CD14-positive monocyte (primary cell): ENCODE measurements around the gene ARMC6. TPM values are rescaled to one million over a fixed set of nuclear protein-coding genes. Genes with fewer than 3 reads are reported as not detected.
"Not testable (repeated sequence)": the region's sequence is repeated elsewhere in the genome, so short reads cannot be mapped to it uniquely, and the experiment has no call there.

Source experiments
- DNase-seq, 3 donors: peaks; one replicate each; pipeline ENCODE4 v3.0.0-alpha.2; 2011 to 2022
- H2AFZ ChIP-seq: 2 replicates; pipeline ENCODE4 v1.6.0; 2012; ENCODE audit warnings: mild to moderate bottlenecking, low read depth, low read length, inconsistent platforms; ENCODE audit not compliant: insufficient read depth, poor library complexity, severe bottlenecking
- H3K27ac ChIP-seq, 2 donors: 1 replicate in 1 of 2; 2 replicates in 1 of 2; pipeline ENCODE4 v1.5.1; 2012 to 2013; ENCODE audit warnings: low read length in 2 of 2, control low read depth in 1 of 2, inconsistent platforms in 1 of 2, low read depth in 1 of 2, mild to moderate bottlenecking in 1 of 2
- H3K27me3 ChIP-seq, 2 donors: one replicate each; pipeline versions ENCODE4 v1.6.0 to v1.6.1; 2011 to 2013; ENCODE audit warnings: low read length in 2 of 2; ENCODE audit not compliant: control insufficient read depth in 2 of 2, insufficient read depth in 2 of 2
- H3K36me3 ChIP-seq, 2 donors: replicated peaks in 1 of 2; 1 replicate in 1 of 2; 2 replicates in 1 of 2; pipeline versions ENCODE4 v1.5.1 to v1.6.1; 2012 to 2013; ENCODE audit warnings: low read length in 2 of 2, control low read depth in 1 of 2, inconsistent platforms in 1 of 2, mild to moderate bottlenecking in 1 of 2; ENCODE audit not compliant: insufficient read depth in 2 of 2, control insufficient read depth in 1 of 2
- H3K4me1 ChIP-seq, 2 donors: 1 replicate in 1 of 2; 2 replicates in 1 of 2; pipeline versions ENCODE4 v1.5.1 to v1.6.1; 2012 to 2013; ENCODE audit warnings: low read length in 2 of 2, control low read depth in 1 of 2, inconsistent platforms in 1 of 2, mild to moderate bottlenecking in 1 of 2, moderate library complexity in 1 of 2; ENCODE audit not compliant: insufficient read depth in 2 of 2, control insufficient read depth in 1 of 2
- H3K4me2 ChIP-seq: replicated peaks from 2 replicates; pipeline ENCODE3; 2012; ENCODE audit warnings: low read length, moderate library complexity, mild to moderate bottlenecking; ENCODE audit not compliant: poor library complexity, severe bottlenecking; ENCODE audit errors: extremely low read depth
- H3K4me3 ChIP-seq, 3 experiments: fragments of 200-600 bp in 1 of 3; sonication (generic) in 1 of 3; replicated peaks in 1 of 3; 1 replicate in 2 of 3; 2 replicates in 1 of 3; pipeline ENCODE4 v1.5.1; 2011 to 2013; ENCODE audit warnings: low read length in 3 of 3, mild to moderate bottlenecking in 3 of 3, control low read depth in 2 of 3, low read depth in 2 of 3, inconsistent platforms in 1 of 3, moderate library complexity in 1 of 3
- H3K79me2 ChIP-seq: 2 replicates; pipeline ENCODE4 v1.6.0; 2012; ENCODE audit warnings: mild to moderate bottlenecking, control low read depth, inconsistent platforms, low read length, moderate library complexity; ENCODE audit not compliant: insufficient read depth
- H3K9ac ChIP-seq: 2 replicates; pipeline ENCODE4 v1.6.0; 2017; ENCODE audit warnings: low read length, mild to moderate bottlenecking; ENCODE audit not compliant: insufficient read depth, poor library complexity, severe bottlenecking
- H3K9me3 ChIP-seq, 2 donors: replicated peaks in 1 of 2; 1 replicate in 1 of 2; 2 replicates in 1 of 2; pipeline versions ENCODE4 v1.5.1 to v1.6.1; 2012 to 2013; ENCODE audit warnings: low read length in 2 of 2, control low read depth in 1 of 2; ENCODE audit not compliant: control insufficient read depth in 1 of 2, insufficient read depth in 1 of 2
- H4K20me1 ChIP-seq: 2 replicates; pipeline ENCODE4 v1.6.0; 2012; ENCODE audit warnings: mild to moderate bottlenecking, low read length, control low read depth, moderate library complexity; ENCODE audit not compliant: insufficient read depth
- H3K27ac Mint-ChIP-seq, 7 donors: one replicate each; pipeline ENCODE4 v1.8.0; 2020; ENCODE audit warnings: mild to moderate bottlenecking in 7 of 7, mixed read lengths in 7 of 7, moderate library complexity in 6 of 7, inconsistent platforms in 2 of 7
- H3K27me3 Mint-ChIP-seq, 3 donors: one replicate each; pipeline ENCODE4 v1.8.0; 2021 to 2022; ENCODE audit warnings: low read depth in 3 of 3, mild to moderate bottlenecking in 3 of 3, mixed read lengths in 3 of 3, moderate library complexity in 3 of 3, inconsistent platforms in 1 of 3
- H3K36me3 Mint-ChIP-seq, 2 donors: one replicate each; pipeline ENCODE4 v1.8.0; 2020; ENCODE audit warnings: mixed read lengths in 2 of 2, inconsistent platforms in 1 of 2, mild to moderate bottlenecking in 1 of 2
- H3K4me1 Mint-ChIP-seq: one replicate; pipeline ENCODE4 v1.8.0; 2020; ENCODE audit warnings: mild to moderate bottlenecking, mixed read lengths
- H3K4me3 Mint-ChIP-seq, 2 donors: one replicate each; pipeline ENCODE4 v1.8.0; 2020; ENCODE audit warnings: mild to moderate bottlenecking in 2 of 2, mixed read lengths in 2 of 2, moderate library complexity in 1 of 2
- H3K9me3 Mint-ChIP-seq, 7 donors: one replicate each; pipeline ENCODE4 v1.8.0; 2020 to 2022; ENCODE audit warnings: mixed read lengths in 7 of 7, mild to moderate bottlenecking in 6 of 7, moderate library complexity in 6 of 7, inconsistent platforms in 2 of 7
- WGBS: methylation state at CpG from one replicate; pipeline ENCODE4 v1.1.5; 2013; ENCODE audit warnings: missing lambda C conversion rate; ENCODE audit not compliant: insufficient coverage; 5-methylcytosine and 5-hydroxymethylcytosine counted together
- intact Hi-C, 2 donors: fragments of 100-400 bp; cut with micrococcal nuclease; formaldehyde crosslinking; loops; one replicate each; pipeline versions ENCODE4 v1.15.0 to v1.15.1; 2023
- polyA plus RNA-seq, 3 donors: library from polyadenylated mRNA; depleted of rRNA in 1 of 3; unstranded in 2 of 3; stranded (reverse) in 1 of 3; fragments of 300-500 nt in 2 of 3; fragments of >200 nt in 1 of 3; fragmentation: Illumina TruSeq in 2 of 3; gene quantifications; 1 replicate in 2 of 3; 2 replicates in 1 of 3; pipeline ENCODE4 v1.2.3, GENCODE V29; 2012 to 2021
- TF ChIP-seq, protein P1 (sequence below): fragments of 200-600 bp; IDR thresholded peaks from one replicate; pipeline ENCODE4 v1.8.0; 2022; ENCODE audit warnings: antibody characterized with exemption, mild to moderate bottlenecking

The ARMC6 gene
- polyA plus RNA-seq, 3 donors, result 22.3 to 29.6 (median 26.1) TPM

- H2AFZ ChIP-seq, result no peak overlapping the region
- no peaks in the 10 kb centered on the region for H3K4me1 Mint-ChIP-seq
- no peaks in the 10 kb centered on the region for H3K9me3 Mint-ChIP-seq
- WGBS, result 97% methylated on average over 18 of the region's 18 CpGs
- H3K36me3 ChIP-seq, result no peaks in the 10 kb centered on the region
- no peaks in the 10 kb centered on the region for H4K20me1 ChIP-seq
- no peak overlapping the region for H3K9ac ChIP-seq
- H3K27ac Mint-ChIP-seq, result no peak overlapping the region
- intact Hi-C loops, result no loop called here
- no peak overlapping the region for H3K27ac ChIP-seq
- H3K79me2 ChIP-seq, result no peaks in the 10 kb centered on the region
- TF ChIP-seq, protein P1, sequence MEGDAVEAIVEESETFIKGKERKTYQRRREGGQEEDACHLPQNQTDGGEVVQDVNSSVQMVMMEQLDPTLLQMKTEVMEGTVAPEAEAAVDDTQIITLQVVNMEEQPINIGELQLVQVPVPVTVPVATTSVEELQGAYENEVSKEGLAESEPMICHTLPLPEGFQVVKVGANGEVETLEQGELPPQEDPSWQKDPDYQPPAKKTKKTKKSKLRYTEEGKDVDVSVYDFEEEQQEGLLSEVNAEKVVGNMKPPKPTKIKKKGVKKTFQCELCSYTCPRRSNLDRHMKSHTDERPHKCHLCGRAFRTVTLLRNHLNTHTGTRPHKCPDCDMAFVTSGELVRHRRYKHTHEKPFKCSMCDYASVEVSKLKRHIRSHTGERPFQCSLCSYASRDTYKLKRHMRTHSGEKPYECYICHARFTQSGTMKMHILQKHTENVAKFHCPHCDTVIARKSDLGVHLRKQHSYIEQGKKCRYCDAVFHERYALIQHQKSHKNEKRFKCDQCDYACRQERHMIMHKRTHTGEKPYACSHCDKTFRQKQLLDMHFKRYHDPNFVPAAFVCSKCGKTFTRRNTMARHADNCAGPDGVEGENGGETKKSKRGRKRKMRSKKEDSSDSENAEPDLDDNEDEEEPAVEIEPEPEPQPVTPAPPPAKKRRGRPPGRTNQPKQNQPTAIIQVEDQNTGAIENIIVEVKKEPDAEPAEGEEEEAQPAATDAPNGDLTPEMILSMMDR, result no peak
- no peak for DNase-seq
- peaks cover 5 to 8% of the 10 kb centered on the region in 2 donors for H3K36me3 Mint-ChIP-seq
- H3K27me3 Mint-ChIP-seq, result no peaks in the 10 kb centered on the region
- no peaks in the 10 kb centered on the region for H3K4me1 ChIP-seq
- no peaks in the 10 kb centered on the region for H3K27me3 ChIP-seq
- no peak overlapping the region for H3K4me3 ChIP-seq
- no peaks in the 10 kb centered on the region for H3K9me3 ChIP-seq
- no peak overlapping the region for H3K4me2 ChIP-seq
- no peak overlapping the region for H3K4me3 Mint-ChIP-seq
Observed at GRCh38 chr19:19098703-19099632, 65.6 kb downstream of the ARMC6 start.

GRCh38 chr19:19101540-19101939 lies 68.1 kb downstream of the ARMC6 start:
- H4K20me1 ChIP-seq, result no peaks in the 10 kb centered on the region
- no peak for DNase-seq
- peaks cover 0 to 1% (median 0%) of the 10 kb centered on the region in 7 donors for H3K9me3 Mint-ChIP-seq
- no peak overlapping the region for H3K27ac ChIP-seq
- intact Hi-C loops, result no loop called here
- H3K36me3 ChIP-seq, result no peaks in the 10 kb centered on the region
- H3K27me3 ChIP-seq, result no peaks in the 10 kb centered on the region
- TF ChIP-seq, protein P1, result no peak
- WGBS, result over 99% methylated on average over 7 of the region's 8 CpGs
- no peaks in the 10 kb centered on the region for H3K27me3 Mint-ChIP-seq
- H3K4me1 Mint-ChIP-seq, result peaks cover 1% of the 10 kb centered on the region
- no peak overlapping the region for H3K9ac ChIP-seq
- no peaks in the 10 kb centered on the region for H3K79me2 ChIP-seq
- peaks cover 5 to 8% of the 10 kb centered on the region in 2 donors for H3K36me3 Mint-ChIP-seq
- no peak overlapping the region for H3K4me3 Mint-ChIP-seq
- H2AFZ ChIP-seq, result no peak overlapping the region
- H3K4me3 ChIP-seq, result no peak overlapping the region
- H3K4me1 ChIP-seq, result no peaks in the 10 kb centered on the region
- H3K9me3 ChIP-seq, result no peaks in the 10 kb centered on the region
- H3K27ac Mint-ChIP-seq, result no peak overlapping the region
- no peak overlapping the region for H3K4me2 ChIP-seq

DNA sequence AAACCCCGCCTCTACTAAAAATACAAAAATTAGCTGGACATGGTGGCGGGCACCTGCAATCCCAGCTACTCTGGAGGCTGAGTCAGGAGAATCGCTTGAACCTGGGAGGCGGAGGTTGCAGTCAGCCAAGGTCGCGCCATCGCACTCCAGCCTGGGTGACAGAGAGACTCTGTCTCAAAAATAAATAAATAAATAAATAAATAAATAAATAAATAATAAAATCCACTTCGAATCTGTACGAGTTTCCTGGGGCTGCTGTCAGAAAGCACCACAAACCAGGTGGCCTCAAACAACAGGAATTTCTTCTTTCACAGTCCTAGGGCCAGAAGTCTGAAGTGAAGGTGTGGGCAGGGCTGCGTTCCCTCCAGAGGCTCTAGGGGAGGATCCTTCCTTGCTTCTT lies 69.2 kb downstream of the ARMC6 start:
- H3K4me2 ChIP-seq, H3K27me3 Mint-ChIP-seq, H4K20me1 ChIP-seq, DNase-seq, H3K27ac ChIP-seq, H3K4me1 ChIP-seq, H3K27ac Mint-ChIP-seq, H3K9me3 ChIP-seq, H3K27me3 ChIP-seq, H2AFZ ChIP-seq, H3K36me3 Mint-ChIP-seq, H3K36me3 ChIP-seq, H3K79me2 ChIP-seq, H3K9ac ChIP-seq, H3K9me3 Mint-ChIP-seq, H3K4me3 ChIP-seq, intact Hi-C loops, H3K4me1 Mint-ChIP-seq, H3K4me3 Mint-ChIP-seq: not testable (repeated sequence)
- 100% methylated on average over 2 of the region's 10 CpGs for WGBS
